ENCODE results near the gene OMA1. TPM values are rescaled to one million over a fixed set of nuclear protein-coding genes. Genes with fewer than 3 reads are reported as not detected.

OMA1 gene
- total RNA-seq, 1 donor from 2014 or later = 2.4 TPM

DNA sequence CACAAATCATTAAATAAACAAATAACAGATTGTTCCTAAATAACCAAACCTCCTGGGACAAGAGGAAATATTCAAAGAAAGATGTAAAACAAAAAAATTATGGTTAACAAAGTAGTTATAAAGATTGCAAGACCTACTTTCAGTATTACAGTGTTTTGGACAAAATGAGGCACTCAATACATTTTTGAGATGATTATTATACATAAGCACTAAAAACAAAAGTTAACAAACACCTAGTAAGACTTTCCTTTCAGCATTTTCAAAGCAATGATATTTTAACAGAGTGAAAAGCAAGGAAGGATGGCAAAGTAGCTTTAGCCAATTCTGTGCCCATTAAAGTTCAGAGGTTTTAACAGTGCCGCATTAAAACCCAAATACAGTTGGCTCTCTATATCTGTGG, 17.2 kb downstream of the OMA1 start:
- Histone ChIP-seq H3K9me3 (no peaks in the 10 kb centered on the region), H3K4me1 (no peaks in the 10 kb centered on the region), H3K27ac (no peak overlapping the region), H3K36me3 (peaks cover 0 to 7% of the 10 kb centered on the region in 2 donors), H3K27me3 (no peaks in the 10 kb centered on the region), H3K4me3 (no peak overlapping the region)
- TF ChIP-seq, protein P1, sequence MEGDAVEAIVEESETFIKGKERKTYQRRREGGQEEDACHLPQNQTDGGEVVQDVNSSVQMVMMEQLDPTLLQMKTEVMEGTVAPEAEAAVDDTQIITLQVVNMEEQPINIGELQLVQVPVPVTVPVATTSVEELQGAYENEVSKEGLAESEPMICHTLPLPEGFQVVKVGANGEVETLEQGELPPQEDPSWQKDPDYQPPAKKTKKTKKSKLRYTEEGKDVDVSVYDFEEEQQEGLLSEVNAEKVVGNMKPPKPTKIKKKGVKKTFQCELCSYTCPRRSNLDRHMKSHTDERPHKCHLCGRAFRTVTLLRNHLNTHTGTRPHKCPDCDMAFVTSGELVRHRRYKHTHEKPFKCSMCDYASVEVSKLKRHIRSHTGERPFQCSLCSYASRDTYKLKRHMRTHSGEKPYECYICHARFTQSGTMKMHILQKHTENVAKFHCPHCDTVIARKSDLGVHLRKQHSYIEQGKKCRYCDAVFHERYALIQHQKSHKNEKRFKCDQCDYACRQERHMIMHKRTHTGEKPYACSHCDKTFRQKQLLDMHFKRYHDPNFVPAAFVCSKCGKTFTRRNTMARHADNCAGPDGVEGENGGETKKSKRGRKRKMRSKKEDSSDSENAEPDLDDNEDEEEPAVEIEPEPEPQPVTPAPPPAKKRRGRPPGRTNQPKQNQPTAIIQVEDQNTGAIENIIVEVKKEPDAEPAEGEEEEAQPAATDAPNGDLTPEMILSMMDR (IDR thresholded peaks at IDR 0.05) = no peak
- no peak for DNase-seq (ENCODE audit: low spot score in 2 of 2)
- intact Hi-C loops (cut with DNase I) = no loop called here

DNA sequence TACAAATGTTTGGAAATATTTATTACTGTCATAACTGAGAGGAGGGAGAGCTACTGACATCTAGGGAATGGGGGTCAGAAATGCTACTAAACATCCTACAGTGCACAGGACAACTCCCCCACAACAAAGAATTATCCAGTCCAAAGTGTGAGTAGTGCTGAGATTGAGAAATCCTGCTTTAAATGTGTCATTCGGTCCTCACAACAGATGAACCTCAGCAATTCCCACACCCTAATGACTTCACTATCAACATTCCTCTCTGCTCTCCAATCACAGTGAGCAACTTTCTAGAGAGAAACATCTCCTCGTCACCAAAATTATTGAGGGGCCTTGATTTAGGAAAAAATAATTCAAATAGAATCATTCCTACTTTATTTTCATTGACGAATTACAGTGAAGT, 18.0 kb downstream of the OMA1 start:
- Histone ChIP-seq H3K27me3 (no peaks in the 10 kb centered on the region), H3K4me3 (no peak overlapping the region), H3K27ac (no peak overlapping the region), H3K4me1 (no peaks in the 10 kb centered on the region), H3K9me3 (no peaks in the 10 kb centered on the region), H3K36me3 (peaks cover 0 to 7% of the 10 kb centered on the region in 2 donors)
- intact Hi-C loops (cut with DNase I) = no loop called here
- TF ChIP-seq, protein P1 (IDR thresholded peaks at IDR 0.05) = no peak
- no peak for DNase-seq (ENCODE audit: low spot score in 2 of 2)

DNA sequence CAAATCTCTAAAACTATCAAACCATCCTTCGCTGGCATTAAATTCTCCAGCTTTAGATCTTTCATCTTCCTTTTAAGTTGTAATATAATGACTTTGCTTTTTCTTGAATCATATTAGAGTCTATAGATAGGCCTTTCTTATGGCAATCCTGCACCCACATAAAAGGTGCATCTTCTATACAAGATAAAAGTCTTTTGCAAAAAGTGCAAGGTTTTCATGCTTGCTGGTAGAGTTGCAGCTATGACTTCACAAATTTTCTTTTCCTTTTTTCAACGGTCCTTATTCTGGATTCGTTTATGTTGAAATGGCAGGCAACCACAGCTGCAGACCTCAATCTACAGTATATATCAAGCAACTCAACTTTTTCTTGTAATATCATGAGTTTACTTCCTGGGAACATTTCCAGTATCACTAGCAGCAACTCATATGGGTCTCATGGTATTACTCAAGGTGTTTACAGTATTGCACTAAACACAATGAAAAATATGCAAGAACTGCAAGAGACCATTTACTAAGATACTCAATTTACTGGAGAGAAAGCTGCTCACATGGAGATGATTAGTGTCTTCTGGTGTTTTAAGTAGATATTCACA, 22.1 kb downstream of the OMA1 start:
- intact Hi-C loops (cut with DNase I) = no loop called here
- H3K4me1 ChIP-seq = no peaks in the 10 kb centered on the region
- H3K36me3 ChIP-seq = peaks cover 3% of the 10 kb centered on the region in 2 donors
- DNase-seq (ENCODE audit: low spot score in 2 of 2) = no peak
- TF ChIP-seq, protein P1 (IDR thresholded peaks at IDR 0.05) = no peak
- H3K27me3 ChIP-seq = no peaks in the 10 kb centered on the region
- H3K9me3 ChIP-seq = no peaks in the 10 kb centered on the region
- no peak overlapping the region for H3K27ac ChIP-seq
- H3K4me3 ChIP-seq = no peak overlapping the region

DNA sequence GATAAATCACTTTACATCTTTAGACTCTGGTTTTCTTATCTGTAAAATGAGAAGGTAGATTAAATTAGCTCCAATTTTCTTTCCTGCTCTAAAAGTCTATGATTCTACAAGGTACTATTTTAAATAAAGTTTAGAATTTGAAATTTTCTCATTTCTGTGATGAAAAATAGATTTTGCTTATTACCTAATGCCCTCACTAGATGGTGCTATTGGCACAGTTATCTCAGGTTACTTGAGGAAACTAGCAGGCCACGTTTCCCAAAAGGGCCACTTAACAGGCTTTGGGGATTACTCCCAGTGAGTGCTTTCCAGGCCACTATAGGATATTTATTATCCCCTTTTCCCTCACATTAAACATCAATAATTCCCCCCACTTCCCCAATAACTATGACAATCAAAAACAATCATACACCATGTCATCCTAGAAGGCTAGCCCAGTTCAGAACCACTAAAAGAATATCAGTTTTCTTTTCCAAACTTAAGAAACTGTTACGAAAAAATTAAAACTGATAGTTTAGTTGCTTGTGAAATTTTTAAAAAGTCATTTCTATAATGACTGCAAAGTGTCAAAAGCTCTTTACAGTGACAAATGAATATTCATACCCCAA, 30.6 kb downstream of the OMA1 start:
- peak in 1 of 2 donors; percentile 66 for DNase-seq (ENCODE audit: low spot score in 2 of 2)
- no peak overlapping the region for H3K27ac ChIP-seq
- intact Hi-C loops (cut with DNase I) = loop anchor here (1.0 to 10.0 kb wide), 3 partner anchors 30 to 1239 kb away; partner anchors contain the start of gene OMA1

DNA sequence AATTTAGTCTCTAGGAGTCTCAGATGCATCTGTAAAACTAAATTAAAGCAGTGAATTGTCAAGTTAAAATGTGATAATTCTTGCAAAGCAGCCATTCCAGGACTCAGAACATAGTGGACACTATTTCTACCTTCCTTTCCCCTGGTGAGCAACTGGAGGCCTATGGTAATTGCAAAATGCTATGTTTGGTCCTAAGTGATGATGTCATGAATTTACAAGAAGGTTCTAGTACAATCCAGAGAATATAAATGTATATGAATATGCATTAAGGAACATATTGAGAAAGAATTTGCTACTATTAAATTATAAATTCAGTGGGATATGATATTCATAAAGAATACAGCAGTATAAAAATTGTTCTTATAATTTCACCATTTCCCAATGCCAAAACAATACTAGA, 32.6 kb downstream of the OMA1 start:
- H3K36me3 ChIP-seq = no peaks in the 10 kb centered on the region
- no peak overlapping the region for H3K27ac ChIP-seq
- H3K27me3 ChIP-seq = no peaks in the 10 kb centered on the region
- H3K9me3 ChIP-seq = no peaks in the 10 kb centered on the region
- intact Hi-C loops (cut with DNase I) = loop anchor here (10.0 kb wide), 1 partner anchor 1241 kb away; no protein-coding TSS in a partner anchor
- no peak for DNase-seq (ENCODE audit: low spot score in 2 of 2)
- no peaks in the 10 kb centered on the region for H3K4me1 ChIP-seq
- H3K4me3 ChIP-seq = no peak overlapping the region
- TF ChIP-seq, protein P1 (IDR thresholded peaks at IDR 0.05) = no peak

More for the DNA sequence above, 30.6 kb downstream of the OMA1 start:
- Histone ChIP-seq H3K9me3 (no peaks in the 10 kb centered on the region), H3K36me3 (no peaks in the 10 kb centered on the region), H3K4me3 (no peak overlapping the region), H3K27me3 (no peaks in the 10 kb centered on the region), H3K4me1 (no peaks in the 10 kb centered on the region)
- TF ChIP-seq, protein P1 (IDR thresholded peaks at IDR 0.05) = peak; percentile 52 to 72 (median 67)

Measured in ascending aorta (tissue), 2 donors.